ENCODE measurements around the gene CDKAL1. TPM values are rescaled to one million over a fixed set of nuclear protein-coding genes. Genes with fewer than 3 reads are reported as not detected.

Gene CDKAL1
- total RNA-seq, 4 donors from 2014 or later, result 24.7 to 32.8 (median 29.8) TPM

GRCh38 chr6:20979076-20979475, 444.8 kb downstream of the CDKAL1 start:
- H3K4me1 ChIP-seq, result no peaks in the 10 kb centered on the region
- no peak overlapping the region for H3K27ac ChIP-seq
- 93 to 100% methylated on average over 1 of the region's 1 CpG for WGBS, 2 donors
- no peak for DNase-seq
- no peaks in the 10 kb centered on the region for H3K27me3 ChIP-seq
- no peaks in the 10 kb centered on the region for H3K9me3 ChIP-seq
- no peaks in the 10 kb centered on the region for H3K36me3 ChIP-seq
- H3K4me3 ChIP-seq (replicated peaks in 1 of 3), result no peak overlapping the region
- intact Hi-C loops (cut with DNase I), result no loop called here
- TF ChIP-seq POLR2A (IDR thresholded peaks at IDR 0.05) (no peak), CTCF (IDR thresholded peaks at IDR 0.05) (no peak)

GRCh38 chr6:20983961-20984360, 449.7 kb downstream of the CDKAL1 start:
- Histone ChIP-seq H3K36me3 (no peaks in the 10 kb centered on the region), H3K9me3 (no peaks in the 10 kb centered on the region), H3K4me1 (no peaks in the 10 kb centered on the region), H3K4me3 (replicated peaks in 1 of 3) (no peak overlapping the region), H3K27me3 (no peaks in the 10 kb centered on the region), H3K27ac (no peak overlapping the region)
- TF ChIP-seq POLR2A (IDR thresholded peaks at IDR 0.05) (no peak), CTCF (IDR thresholded peaks at IDR 0.05) (no peak)
- 92 to 94% methylated on average over 5 of the region's 5 CpGs for WGBS, 2 donors
- intact Hi-C loops (cut with DNase I), result no loop called here
- DNase-seq, result no peak

GRCh38 chr6:20985821-20986220, 451.6 kb downstream of the CDKAL1 start:
- H3K27me3 ChIP-seq, result no peaks in the 10 kb centered on the region
- H3K27ac ChIP-seq, result no peak overlapping the region
- intact Hi-C loops (cut with DNase I), result no loop called here
- H3K9me3 ChIP-seq, result no peaks in the 10 kb centered on the region
- no peak for TF ChIP-seq POLR2A (IDR thresholded peaks at IDR 0.05)
- TF ChIP-seq CTCF (IDR thresholded peaks at IDR 0.05), result no peak
- no peak for DNase-seq
- H3K4me1 ChIP-seq, result no peaks in the 10 kb centered on the region
- H3K36me3 ChIP-seq, result no peaks in the 10 kb centered on the region
- WGBS, 2 donors, result 90 to 94% methylated on average over 1 of the region's 1 CpG
- H3K4me3 ChIP-seq (replicated peaks in 1 of 3), result no peak overlapping the region

GRCh38 chr6:20991910-20992309, 457.7 kb downstream of the CDKAL1 start:
- Histone ChIP-seq H3K36me3 (no peaks in the 10 kb centered on the region), H3K27me3 (no peaks in the 10 kb centered on the region), H3K4me1 (no peaks in the 10 kb centered on the region), H3K27ac (no peak overlapping the region), H3K9me3 (no peaks in the 10 kb centered on the region), H3K4me3 (replicated peaks in 1 of 3) (no peak overlapping the region)
- no peak for TF ChIP-seq POLR2A (IDR thresholded peaks at IDR 0.05)
- no peak for TF ChIP-seq CTCF (IDR thresholded peaks at IDR 0.05)
- no peak for DNase-seq
- WGBS, 2 donors, result 82 to 86% methylated on average over 2 of the region's 2 CpGs
- intact Hi-C loops (cut with DNase I), result no loop called here

- Histone ChIP-seq H3K27me3 (no peaks in the 10 kb centered on the region), H3K4me1 (peaks cover 0 to 8% of the 10 kb centered on the region in 2 donors), H3K9me3 (no peaks in the 10 kb centered on the region), H3K27ac (no peak overlapping the region), H3K36me3 (no peaks in the 10 kb centered on the region), H3K4me3 (replicated peaks in 1 of 3) (no peak overlapping the region)
- DNase-seq, result no peak
- intact Hi-C loops (cut with DNase I), result no loop called here
- no peak for TF ChIP-seq CTCF (IDR thresholded peaks at IDR 0.05)
- TF ChIP-seq POLR2A (IDR thresholded peaks at IDR 0.05), result no peak
- 94% methylated on average over 4 of the region's 4 CpGs for WGBS, 2 donors
Observed at GRCh38 chr6:20996099-20996498, 461.8 kb downstream of the CDKAL1 start.
